Measurements from ENCODE around the gene GJC1. TPM values are rescaled to one million over a fixed set of nuclear protein-coding genes. Genes with fewer than 3 reads are reported as not detected.
"Not testable (repeated sequence)": the region's sequence is repeated elsewhere in the genome, so short reads cannot be mapped to it uniquely, and the experiment has no call there.

The GJC1 gene
- total and polyA plus RNA-seq, 2 experiments from 2014 or later: 14.8 to 37.3 TPM

- Histone ChIP-seq H3K4me3 (no peak overlapping the region), H3K4me1 (ENCODE audit: low read depth) (peaks cover 14% of the 10 kb centered on the region), H3K27me3 (no peaks in the 10 kb centered on the region), H3K27ac (no peak overlapping the region), H3K9me3 (ENCODE audit: low read depth) (no peaks in the 10 kb centered on the region), H3K36me3 (no peaks in the 10 kb centered on the region)
- TF ChIP-seq CTCF (IDR thresholded peaks at IDR 0.05; ENCODE audit: low read depth, low read length): no peak
- DNase-seq (ENCODE audit: low read depth in 1 of 2, low spot score in 1 of 2): no peak
Measured at GRCh38 chr17:44826123-44826790, 3.8 kb downstream of the GJC1 start.

GRCh38 chr17:44825236-44825635, 4.9 kb downstream of the GJC1 start:
- H3K36me3 ChIP-seq; DNase-seq (ENCODE audit: low read depth in 1 of 2, low spot score in 1 of 2); H3K4me3 ChIP-seq; H3K27me3 ChIP-seq; H3K9me3 ChIP-seq (ENCODE audit: low read depth); H3K4me1 ChIP-seq (ENCODE audit: low read depth); H3K27ac ChIP-seq: not testable (repeated sequence)

GRCh38 chr17:44820631-44821212, 9.4 kb downstream of the GJC1 start:
- H3K27me3 ChIP-seq: no peaks in the 10 kb centered on the region
- no peak overlapping the region for H3K4me3 ChIP-seq
- H3K4me1 ChIP-seq (ENCODE audit: low read depth): no peaks in the 10 kb centered on the region
- H3K27ac ChIP-seq: no peak overlapping the region
- TF ChIP-seq CTCF (IDR thresholded peaks at IDR 0.05; ENCODE audit: low read depth, low read length): no peak
- peak in 1 of 2 donors; percentile 76 for DNase-seq (ENCODE audit: low read depth in 1 of 2, low spot score in 1 of 2)
- no peaks in the 10 kb centered on the region for H3K9me3 ChIP-seq (ENCODE audit: low read depth)
- no peaks in the 10 kb centered on the region for H3K36me3 ChIP-seq

- not testable (repeated sequence) for H3K9me3 ChIP-seq (ENCODE audit: low read depth); H3K4me1 ChIP-seq (ENCODE audit: low read depth); H3K4me3 ChIP-seq; DNase-seq (ENCODE audit: low read depth in 1 of 2, low spot score in 1 of 2); H3K27me3 ChIP-seq; H3K36me3 ChIP-seq; H3K27ac ChIP-seq
Measured at GRCh38 chr17:44818508-44818907, 11.6 kb downstream of the GJC1 start.

- no peaks in the 10 kb centered on the region for H3K27me3 ChIP-seq
- no peak overlapping the region for H3K27ac ChIP-seq
- no peaks in the 10 kb centered on the region for H3K4me1 ChIP-seq (ENCODE audit: low read depth)
- no peak overlapping the region for H3K4me3 ChIP-seq
- H3K36me3 ChIP-seq: no peaks in the 10 kb centered on the region
- H3K9me3 ChIP-seq (ENCODE audit: low read depth): no peaks in the 10 kb centered on the region
- TF ChIP-seq CTCF (IDR thresholded peaks at IDR 0.05; ENCODE audit: low read depth, low read length): no peak
- no peak for DNase-seq (ENCODE audit: low read depth in 1 of 2, low spot score in 1 of 2)
Measured at GRCh38 chr17:44812263-44812662, 17.8 kb downstream of the GJC1 start.

GRCh38 chr17:44808656-44809388, 21.3 kb downstream of the GJC1 start:
- H3K4me1 ChIP-seq (ENCODE audit: low read depth); H3K27me3 ChIP-seq; H3K4me3 ChIP-seq; H3K27ac ChIP-seq; DNase-seq (ENCODE audit: low read depth in 1 of 2, low spot score in 1 of 2); H3K9me3 ChIP-seq (ENCODE audit: low read depth): not testable (repeated sequence)
- H3K36me3 ChIP-seq: peaks cover 17% of the 10 kb centered on the region

GRCh38 chr17:44808156-44808555, 21.9 kb downstream of the GJC1 start:
- Histone ChIP-seq H3K9me3 (ENCODE audit: low read depth) (no peaks in the 10 kb centered on the region), H3K36me3 (peaks cover 19% of the 10 kb centered on the region), H3K27ac (peak overlapping the region; percentile 28), H3K4me1 (ENCODE audit: low read depth) (peaks cover under 1% of the 10 kb centered on the region), H3K27me3 (no peaks in the 10 kb centered on the region), H3K4me3 (no peak overlapping the region)
- DNase-seq (ENCODE audit: low read depth in 1 of 2, low spot score in 1 of 2): no peak
- TF ChIP-seq CTCF (IDR thresholded peaks at IDR 0.05; ENCODE audit: low read depth, low read length): no peak
